ENCODE measurements around the gene PEX1. TPM values are rescaled to one million over a fixed set of nuclear protein-coding genes. Genes with fewer than 3 reads are reported as not detected.

Gene PEX1
- total and polyA plus RNA-seq, 2 experiments from 2014 or later, result 22.5 to 25.4 TPM

DNA sequence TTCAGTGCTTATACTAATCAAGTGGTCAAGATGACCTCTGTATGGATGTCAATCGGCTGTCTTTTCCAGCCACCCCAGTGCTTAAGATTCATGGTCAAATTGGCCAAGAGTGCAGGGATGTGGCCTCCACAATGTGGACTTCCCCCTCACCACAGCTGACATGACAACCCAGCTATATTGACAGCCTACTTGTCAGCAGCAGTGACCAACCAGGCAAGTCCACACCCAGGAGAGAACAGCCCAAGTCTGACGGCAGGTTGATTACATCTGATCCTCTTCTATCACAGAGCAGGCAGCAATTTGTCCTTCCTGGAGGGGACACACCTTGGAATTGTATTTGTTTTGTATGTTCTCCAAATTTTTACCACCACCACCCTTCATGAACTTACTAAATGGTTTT, 42.3 kb downstream of the PEX1 start:
- DNase-seq (ENCODE audit: low spot score) (no peak), ATAC-seq (no peak)
- TF ChIP-seq, protein P1, sequence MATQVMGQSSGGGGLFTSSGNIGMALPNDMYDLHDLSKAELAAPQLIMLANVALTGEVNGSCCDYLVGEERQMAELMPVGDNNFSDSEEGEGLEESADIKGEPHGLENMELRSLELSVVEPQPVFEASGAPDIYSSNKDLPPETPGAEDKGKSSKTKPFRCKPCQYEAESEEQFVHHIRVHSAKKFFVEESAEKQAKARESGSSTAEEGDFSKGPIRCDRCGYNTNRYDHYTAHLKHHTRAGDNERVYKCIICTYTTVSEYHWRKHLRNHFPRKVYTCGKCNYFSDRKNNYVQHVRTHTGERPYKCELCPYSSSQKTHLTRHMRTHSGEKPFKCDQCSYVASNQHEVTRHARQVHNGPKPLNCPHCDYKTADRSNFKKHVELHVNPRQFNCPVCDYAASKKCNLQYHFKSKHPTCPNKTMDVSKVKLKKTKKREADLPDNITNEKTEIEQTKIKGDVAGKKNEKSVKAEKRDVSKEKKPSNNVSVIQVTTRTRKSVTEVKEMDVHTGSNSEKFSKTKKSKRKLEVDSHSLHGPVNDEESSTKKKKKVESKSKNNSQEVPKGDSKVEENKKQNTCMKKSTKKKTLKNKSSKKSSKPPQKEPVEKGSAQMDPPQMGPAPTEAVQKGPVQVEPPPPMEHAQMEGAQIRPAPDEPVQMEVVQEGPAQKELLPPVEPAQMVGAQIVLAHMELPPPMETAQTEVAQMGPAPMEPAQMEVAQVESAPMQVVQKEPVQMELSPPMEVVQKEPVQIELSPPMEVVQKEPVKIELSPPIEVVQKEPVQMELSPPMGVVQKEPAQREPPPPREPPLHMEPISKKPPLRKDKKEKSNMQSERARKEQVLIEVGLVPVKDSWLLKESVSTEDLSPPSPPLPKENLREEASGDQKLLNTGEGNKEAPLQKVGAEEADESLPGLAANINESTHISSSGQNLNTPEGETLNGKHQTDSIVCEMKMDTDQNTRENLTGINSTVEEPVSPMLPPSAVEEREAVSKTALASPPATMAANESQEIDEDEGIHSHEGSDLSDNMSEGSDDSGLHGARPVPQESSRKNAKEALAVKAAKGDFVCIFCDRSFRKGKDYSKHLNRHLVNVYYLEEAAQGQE (IDR thresholded peaks at IDR 0.05; ENCODE audit: unreplicated experiment), result no peak
- TF ChIP-seq ZNF114 (CRISPR knock-in tag; IDR thresholded peaks at IDR 0.05), result no peak
- no peak for TF ChIP-seq EZH2phosphoT487 (IDR thresholded peaks at IDR 0.05; ENCODE audit: unreplicated experiment)
- TF ChIP-seq ZNF462 (CRISPR knock-in tag; IDR thresholded peaks at IDR 0.05), result no peak
- no peak for TF ChIP-seq POLR2AphosphoS5 (IDR thresholded peaks at IDR 0.05; ENCODE audit: low read depth)
- no peak for TF ChIP-seq CREB1 (CRISPR knock-in tag; IDR thresholded peaks at IDR 0.05; ENCODE audit: low read depth)
- no peak for TF ChIP-seq EZH2 (IDR thresholded peaks at IDR 0.05; ENCODE audit: low read depth, unreplicated experiment)
- TF ChIP-seq, protein P2, sequence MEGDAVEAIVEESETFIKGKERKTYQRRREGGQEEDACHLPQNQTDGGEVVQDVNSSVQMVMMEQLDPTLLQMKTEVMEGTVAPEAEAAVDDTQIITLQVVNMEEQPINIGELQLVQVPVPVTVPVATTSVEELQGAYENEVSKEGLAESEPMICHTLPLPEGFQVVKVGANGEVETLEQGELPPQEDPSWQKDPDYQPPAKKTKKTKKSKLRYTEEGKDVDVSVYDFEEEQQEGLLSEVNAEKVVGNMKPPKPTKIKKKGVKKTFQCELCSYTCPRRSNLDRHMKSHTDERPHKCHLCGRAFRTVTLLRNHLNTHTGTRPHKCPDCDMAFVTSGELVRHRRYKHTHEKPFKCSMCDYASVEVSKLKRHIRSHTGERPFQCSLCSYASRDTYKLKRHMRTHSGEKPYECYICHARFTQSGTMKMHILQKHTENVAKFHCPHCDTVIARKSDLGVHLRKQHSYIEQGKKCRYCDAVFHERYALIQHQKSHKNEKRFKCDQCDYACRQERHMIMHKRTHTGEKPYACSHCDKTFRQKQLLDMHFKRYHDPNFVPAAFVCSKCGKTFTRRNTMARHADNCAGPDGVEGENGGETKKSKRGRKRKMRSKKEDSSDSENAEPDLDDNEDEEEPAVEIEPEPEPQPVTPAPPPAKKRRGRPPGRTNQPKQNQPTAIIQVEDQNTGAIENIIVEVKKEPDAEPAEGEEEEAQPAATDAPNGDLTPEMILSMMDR (conservative IDR thresholded peaks at IDR 0.05; ENCODE audit: low read depth in 2 of 2), result no peak

More for the DNA sequence above, 42.3 kb downstream of the PEX1 start:
- no peak overlapping the region for H3K27ac Mint-ChIP-seq
- Histone ChIP-seq H3K36me3 (ENCODE audit: insufficient read depth) (peaks cover 10% of the 10 kb centered on the region; the same call in 1 of the 2 replicates), H3K9me2 (ENCODE audit: insufficient read depth) (no peaks in the 10 kb centered on the region), H2AFZ (no peak overlapping the region), H3K27ac (ENCODE audit: low read depth) (no peak overlapping the region), H3K27me3 (ENCODE audit: insufficient read depth) (no peaks in the 10 kb centered on the region), H4K20me1 (replicated peaks; ENCODE audit: insufficient read depth) (no peaks in the 10 kb centered on the region), H3K4me1 (ENCODE audit: insufficient read depth) (no peaks in the 10 kb centered on the region), H3K79me2 (replicated peaks; ENCODE audit: insufficient read depth) (no peaks in the 10 kb centered on the region), H3K4me3 (no peak overlapping the region), H3F3A (replicated peaks; ENCODE audit: low read depth) (no peaks in the 10 kb centered on the region), H3K4me2 (no peak overlapping the region)
- H3K36me3 Mint-ChIP-seq (ENCODE audit: low read depth), result peaks cover 25% of the 10 kb centered on the region
- no peaks in the 10 kb centered on the region for H3K4me1 Mint-ChIP-seq
- no peaks in the 10 kb centered on the region for H3K9me3 Mint-ChIP-seq
- no peaks in the 10 kb centered on the region for H3K27me3 Mint-ChIP-seq (ENCODE audit: insufficient read depth, low read depth, poor library complexity)
- no peak overlapping the region for H3K4me3 Mint-ChIP-seq

Measured in GM23338 (cell line).